ENCODE data around the gene CDH8.
"Not testable (repeated sequence)": the region's sequence is repeated elsewhere in the genome, so short reads cannot be mapped to it uniquely, and the experiment has no call there.

Gene CDH8

GRCh38 chr16:61713787-61714186 is 322.5 kb downstream of the CDH8 start:
- CTCF ChIA-PET, result no interaction called here
- POLR2A ChIA-PET (ENCODE audit: low non-redundant PET), result no interaction called here
- TF ChIP-seq CTCF (conservative IDR thresholded peaks at IDR 0.05; ENCODE audit: low read depth), result no peak
- no peak overlapping the region for H3K27ac ChIP-seq
- DNase-seq (ENCODE audit: low spot score), result no peak

GRCh38 chr16:61699640-61700039 is 336.6 kb downstream of the CDH8 start:
- DNase-seq (ENCODE audit: low spot score); H3K27ac ChIP-seq; CTCF ChIA-PET; POLR2A ChIA-PET (ENCODE audit: low non-redundant PET): not testable (repeated sequence)

DNA sequence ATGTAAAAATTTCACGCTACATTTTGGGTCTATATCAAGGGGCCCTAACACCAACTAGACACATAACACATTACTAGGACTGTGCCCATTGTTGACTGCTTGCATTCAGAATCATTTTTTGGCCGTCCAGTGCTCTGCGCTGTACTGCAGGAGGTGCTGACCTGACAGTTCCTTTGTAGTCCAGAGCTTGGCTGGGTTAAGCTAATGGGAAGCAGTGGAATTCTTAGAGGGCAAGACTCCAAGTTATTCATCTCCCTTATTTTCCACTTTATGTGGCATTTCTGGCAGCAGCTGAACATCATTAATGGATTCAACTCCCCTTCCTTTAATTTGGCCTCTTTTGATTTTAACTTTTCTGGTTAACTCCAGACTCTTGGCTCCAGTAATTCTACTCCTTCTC is 351.7 kb downstream of the CDH8 start:
- ChIA-PET CTCF (no interaction called here), POLR2A (ENCODE audit: low non-redundant PET) (no interaction called here)
- no peak for TF ChIP-seq CTCF (conservative IDR thresholded peaks at IDR 0.05; ENCODE audit: low read depth)
- H3K27ac ChIP-seq, result no peak overlapping the region
- DNase-seq (ENCODE audit: low spot score), result no peak

DNA sequence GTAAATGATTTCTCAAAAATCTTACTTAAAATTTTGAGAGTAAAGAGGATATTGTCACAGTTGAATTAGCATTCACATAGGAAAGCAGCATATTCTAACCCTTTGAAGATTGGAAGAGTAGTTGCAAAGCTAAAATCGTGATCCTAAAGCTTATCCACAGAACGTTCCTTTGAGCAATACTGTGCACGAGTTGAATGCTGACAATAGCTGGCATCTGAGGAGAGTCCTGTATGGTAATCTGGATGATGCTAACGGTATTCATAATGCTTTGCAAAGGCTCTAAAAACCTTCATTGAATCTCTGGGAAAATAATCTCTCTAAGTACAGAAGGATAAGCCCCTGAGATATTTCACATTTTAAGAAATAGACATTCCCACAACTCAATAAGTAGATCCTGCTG is 354.6 kb downstream of the CDH8 start:
- TF ChIP-seq CTCF (conservative IDR thresholded peaks at IDR 0.05; ENCODE audit: low read depth), result no peak
- no peak overlapping the region for H3K27ac ChIP-seq
- ChIA-PET CTCF (no interaction called here), POLR2A (ENCODE audit: low non-redundant PET) (no interaction called here)
- DNase-seq (ENCODE audit: low spot score), result no peak

- no peak overlapping the region for H3K27ac ChIP-seq
- no peak for TF ChIP-seq CTCF (conservative IDR thresholded peaks at IDR 0.05; ENCODE audit: low read depth)
- CTCF ChIA-PET, result interaction anchor here (0.6 kb wide), 1 partner anchor 517 kb away, joined by 3 read pairs; no protein-coding TSS in a partner anchor
- no peak for DNase-seq (ENCODE audit: low spot score)
- POLR2A ChIA-PET (ENCODE audit: low non-redundant PET), result no interaction called here
Measured at GRCh38 chr16:61681124-61681523, 355.1 kb downstream of the CDH8 start.

DNA sequence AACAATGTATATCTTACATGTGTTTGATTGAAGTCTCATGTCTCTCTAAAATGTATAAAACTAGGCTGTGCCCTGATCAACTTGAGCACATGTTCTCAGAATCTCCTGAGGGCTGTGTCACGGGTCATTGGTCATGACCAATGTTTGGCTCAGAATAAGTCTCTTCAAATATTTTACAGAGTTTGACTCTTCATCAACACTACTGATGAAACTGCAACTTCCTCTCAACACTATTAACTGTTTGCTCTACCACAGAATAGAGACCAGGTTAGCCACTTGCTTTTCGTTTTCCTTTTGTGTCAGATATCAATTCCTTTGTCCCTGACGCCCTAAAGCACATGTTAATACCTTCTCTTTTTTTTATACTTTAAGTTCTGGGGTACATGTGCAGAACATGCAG is 358.1 kb downstream of the CDH8 start:
- no peak overlapping the region for H3K27ac ChIP-seq
- ChIA-PET CTCF (no interaction called here), POLR2A (ENCODE audit: low non-redundant PET) (no interaction called here)
- TF ChIP-seq CTCF (conservative IDR thresholded peaks at IDR 0.05; ENCODE audit: low read depth), result no peak
- no peak for DNase-seq (ENCODE audit: low spot score)

DNA sequence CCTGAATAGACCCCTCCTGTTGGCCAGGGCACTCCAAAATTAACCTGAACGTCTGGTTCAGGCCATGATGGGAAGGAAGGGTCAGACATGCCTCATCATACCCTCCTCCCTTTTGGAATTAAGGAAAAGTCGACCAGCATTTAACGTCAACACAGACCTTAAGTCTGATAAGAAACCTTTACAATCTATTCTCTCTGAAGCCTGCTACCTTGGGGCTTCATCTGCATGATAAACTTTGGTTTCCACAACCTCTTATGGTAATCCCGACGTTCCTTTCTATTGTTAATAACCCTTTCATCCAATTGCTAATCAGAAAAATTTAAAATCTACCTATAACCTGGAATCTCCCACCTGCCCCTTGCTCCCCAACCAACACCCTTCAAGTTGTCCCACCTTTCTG is 358.5 kb downstream of the CDH8 start:
- CTCF ChIA-PET, result no interaction called here
- TF ChIP-seq CTCF (conservative IDR thresholded peaks at IDR 0.05; ENCODE audit: low read depth), result no peak
- no peak overlapping the region for H3K27ac ChIP-seq
- POLR2A ChIA-PET (ENCODE audit: low non-redundant PET), result no interaction called here
- no peak for DNase-seq (ENCODE audit: low spot score)

All from RWPE1 (cell line).